OCI-M2 (cell line): ENCODE measurements around the gene GPC3.
"Not testable (repeated sequence)": the region's sequence is repeated elsewhere in the genome, so short reads cannot be mapped to it uniquely, and the experiment has no call there.

Experiments used
- DNase-seq: peaks from one replicate; lab custom pipeline; 2025; ENCODE audit not compliant: unreplicated experiment; lab: John Stamatoyannopoulos, UW

Gene GPC3

DNA sequence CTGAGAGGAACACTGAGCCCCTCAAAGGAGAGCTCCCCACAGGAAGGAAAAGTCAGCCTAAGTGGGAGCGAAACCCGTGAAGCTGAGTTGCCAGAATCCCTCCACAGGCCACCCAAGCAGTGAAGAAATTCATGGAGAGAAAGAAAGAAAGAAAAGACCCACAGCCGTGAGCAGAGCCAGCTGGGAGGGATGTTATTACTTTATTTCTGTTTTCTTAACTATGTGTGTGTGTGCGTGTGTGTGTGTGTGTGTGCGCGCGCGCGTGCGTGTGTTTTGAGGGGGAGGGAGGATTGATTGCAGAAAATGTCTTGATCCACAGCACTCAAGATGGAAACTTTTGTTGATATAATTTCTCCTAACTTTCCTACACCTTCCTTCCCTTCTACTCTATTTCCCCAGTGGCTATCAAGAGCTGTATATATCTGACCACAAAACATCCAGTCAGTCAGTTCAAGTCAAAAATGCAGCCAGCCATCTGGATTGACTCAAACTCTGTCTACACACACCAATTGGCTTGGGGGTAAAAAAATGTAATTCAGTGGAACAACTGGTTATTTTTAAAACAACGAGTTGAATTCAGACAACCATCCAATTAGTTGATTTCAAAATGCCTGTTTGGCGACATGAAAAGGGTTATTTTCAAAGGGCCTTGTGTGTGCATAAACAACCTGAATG lies 13.8 kb upstream of the GPC3 start:
- no peak for DNase-seq

DNA sequence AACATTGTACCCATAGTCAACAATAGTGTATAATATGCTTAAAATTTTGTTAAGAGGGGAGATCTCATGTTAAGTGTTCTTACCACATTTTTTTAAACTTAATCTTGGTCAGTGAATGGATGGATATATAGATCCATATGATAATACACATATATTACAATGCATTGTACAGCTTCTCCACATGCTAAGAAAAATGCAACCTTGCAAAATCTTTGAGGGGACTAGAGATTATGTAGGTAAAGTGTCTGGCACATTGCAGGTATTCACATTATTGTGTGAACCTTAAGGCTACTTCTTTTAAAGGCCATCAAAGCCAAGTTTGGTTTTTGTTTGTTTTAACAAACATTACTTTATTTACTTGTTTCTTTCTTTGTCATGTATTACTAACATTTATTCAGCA lies 10.4 kb upstream of the GPC3 start:
- no peak for DNase-seq

DNA sequence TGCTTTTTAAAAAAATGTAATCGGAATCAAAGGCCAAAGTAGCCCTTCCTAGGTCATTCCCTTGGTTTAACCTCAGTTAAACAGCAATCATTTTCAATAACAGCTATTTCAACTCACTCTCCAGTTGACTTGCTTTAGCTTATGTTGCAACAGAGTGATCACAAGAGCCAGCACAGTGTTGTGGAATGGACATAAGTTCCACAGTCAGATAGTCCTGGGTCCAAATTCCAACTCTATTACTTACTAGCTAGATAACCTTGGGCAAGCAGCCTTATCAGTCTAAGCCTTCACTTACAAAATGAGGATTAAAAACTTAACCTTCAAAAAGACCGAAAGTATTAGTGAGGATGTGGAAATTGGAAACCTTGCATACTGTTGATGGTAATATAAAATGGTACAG lies 9.2 kb upstream of the GPC3 start:
- DNase-seq: no peak

DNA sequence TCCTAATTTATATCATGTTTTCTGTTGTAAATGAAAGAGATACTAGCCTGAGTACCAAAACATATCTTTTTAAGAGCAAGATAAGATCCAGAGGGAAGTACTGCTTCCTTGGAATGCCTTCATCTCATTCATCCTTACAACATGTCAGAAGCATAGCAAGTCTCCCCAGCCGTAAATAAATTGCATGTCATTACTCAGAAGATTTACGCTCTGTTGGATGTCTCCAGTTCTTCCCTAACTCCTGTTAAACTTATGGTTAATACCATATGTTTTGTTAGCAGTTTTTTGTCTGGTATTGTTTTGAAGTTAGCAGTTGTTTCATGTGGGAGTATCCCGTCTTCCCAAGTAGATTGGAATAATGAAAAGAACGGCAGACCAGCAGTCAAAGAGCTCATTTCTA lies 7.5 kb upstream of the GPC3 start:
- DNase-seq: no peak

DNA sequence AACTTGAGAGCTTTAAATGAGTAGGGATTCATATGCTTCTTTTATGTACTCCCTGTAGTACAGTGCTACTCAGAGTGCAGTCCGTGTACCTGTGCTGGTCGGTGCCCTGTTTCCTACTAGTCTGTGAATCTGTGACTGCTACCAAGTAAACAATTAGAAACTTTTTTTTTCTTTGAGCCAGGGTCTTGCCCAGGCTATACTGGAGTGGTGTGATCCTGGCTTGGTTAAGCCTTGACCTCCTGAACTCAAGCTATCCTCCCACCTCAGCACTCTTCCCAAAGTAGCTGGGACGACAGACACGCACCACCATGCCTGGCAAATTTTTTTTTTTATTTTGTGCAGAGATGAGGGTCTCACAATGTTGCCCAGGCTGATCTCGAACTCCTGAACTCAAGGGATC lies 6.4 kb upstream of the GPC3 start:
- DNase-seq: no peak

DNA sequence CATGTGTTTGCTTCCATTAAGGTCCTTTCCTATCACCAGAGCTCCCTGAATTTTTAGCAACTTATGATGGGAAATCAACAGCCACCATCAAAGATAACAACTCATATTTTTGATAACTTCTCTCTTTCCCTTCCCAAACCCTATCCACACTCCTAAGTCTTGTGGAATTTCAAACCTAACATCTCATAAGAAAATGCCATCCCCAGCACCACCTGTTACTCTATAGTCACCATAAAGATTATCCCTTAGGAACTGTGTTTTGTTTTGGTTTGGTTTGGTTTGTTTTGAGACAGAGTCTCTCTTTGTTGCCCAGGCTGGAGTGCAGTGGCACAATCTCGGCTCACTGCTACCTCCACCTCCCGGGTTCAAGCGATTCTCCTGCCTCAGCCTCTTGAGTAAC lies 5.7 kb upstream of the GPC3 start:
- DNase-seq: not testable (repeated sequence)

DNA sequence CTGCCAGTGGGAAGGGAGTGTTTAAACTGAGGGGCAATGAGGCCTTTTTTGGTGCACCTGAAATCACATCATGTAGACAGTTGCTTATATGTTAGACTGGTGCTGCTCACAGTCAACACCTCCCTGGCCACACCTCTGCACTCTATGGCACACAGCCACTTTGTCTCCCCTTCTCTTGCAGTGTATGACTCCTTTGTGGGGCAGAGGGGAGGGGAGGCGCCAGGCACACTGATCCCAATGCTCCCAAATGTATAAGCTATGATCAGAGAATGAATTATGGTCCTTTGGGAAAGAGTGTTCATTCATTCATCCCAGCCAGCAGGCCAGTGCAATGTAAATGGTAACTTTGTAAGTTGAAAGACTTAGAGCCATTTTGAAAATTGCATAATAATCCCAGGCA lies 4.6 kb upstream of the GPC3 start:
- no peak for DNase-seq

DNA sequence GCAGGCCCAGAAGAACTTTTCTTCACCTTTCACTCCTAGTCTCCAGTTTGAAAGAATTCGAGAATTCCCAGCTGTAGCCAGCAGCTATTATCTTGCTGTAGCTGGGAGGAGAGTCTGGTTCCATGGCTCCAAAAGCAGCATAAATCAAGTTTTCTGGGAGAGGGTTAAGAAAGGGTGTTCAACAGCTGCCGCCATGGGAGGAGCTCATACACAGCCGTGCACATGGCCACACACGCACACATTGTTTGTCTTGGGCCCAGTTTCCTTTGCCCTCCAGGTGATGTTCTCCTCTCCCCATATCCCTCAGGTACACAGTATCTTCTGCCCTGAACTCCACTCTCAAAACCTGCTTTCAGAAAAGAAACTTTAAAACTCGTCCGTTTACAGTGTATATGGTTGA lies 4.1 kb upstream of the GPC3 start:
- no peak for DNase-seq

DNA sequence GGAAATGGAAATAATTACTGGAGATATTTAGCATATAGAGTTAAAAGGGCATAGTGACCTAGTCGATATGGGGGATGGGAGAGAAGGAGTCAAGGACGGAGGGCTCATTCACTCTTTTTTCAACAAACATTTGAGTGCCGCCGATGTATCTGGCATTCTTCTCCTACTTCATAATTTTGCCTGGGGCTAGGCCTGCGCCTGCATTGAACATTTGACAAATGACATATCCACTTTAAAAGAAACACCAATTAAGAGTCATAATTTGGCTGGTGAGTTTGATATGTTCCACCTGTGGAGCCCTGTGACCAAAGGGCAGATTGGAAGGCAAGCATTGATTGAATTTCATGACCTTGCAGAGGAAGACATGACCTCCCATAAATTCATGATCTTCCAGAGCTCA lies 2.6 kb upstream of the GPC3 start:
- DNase-seq: no peak

DNA sequence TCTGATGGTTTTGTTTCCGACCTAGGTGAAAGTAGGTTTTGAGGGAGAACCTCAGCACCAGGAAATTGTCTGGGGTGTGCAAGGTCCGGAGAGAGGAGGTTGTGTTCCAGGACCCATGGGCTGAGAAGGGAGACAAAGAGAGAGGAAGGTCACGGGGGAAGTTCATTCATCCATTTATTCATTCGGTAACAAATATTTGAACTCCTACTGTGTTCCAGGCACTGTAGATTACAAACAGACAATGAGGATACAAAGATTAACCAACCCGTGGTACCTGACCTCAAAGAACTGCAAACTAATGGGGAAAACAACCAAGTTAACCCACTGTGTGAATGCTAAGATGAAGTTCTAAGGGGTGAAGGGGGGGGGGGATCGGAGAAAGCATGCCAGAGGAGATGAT lies 1.8 kb upstream of the GPC3 start:
- no peak for DNase-seq

DNA sequence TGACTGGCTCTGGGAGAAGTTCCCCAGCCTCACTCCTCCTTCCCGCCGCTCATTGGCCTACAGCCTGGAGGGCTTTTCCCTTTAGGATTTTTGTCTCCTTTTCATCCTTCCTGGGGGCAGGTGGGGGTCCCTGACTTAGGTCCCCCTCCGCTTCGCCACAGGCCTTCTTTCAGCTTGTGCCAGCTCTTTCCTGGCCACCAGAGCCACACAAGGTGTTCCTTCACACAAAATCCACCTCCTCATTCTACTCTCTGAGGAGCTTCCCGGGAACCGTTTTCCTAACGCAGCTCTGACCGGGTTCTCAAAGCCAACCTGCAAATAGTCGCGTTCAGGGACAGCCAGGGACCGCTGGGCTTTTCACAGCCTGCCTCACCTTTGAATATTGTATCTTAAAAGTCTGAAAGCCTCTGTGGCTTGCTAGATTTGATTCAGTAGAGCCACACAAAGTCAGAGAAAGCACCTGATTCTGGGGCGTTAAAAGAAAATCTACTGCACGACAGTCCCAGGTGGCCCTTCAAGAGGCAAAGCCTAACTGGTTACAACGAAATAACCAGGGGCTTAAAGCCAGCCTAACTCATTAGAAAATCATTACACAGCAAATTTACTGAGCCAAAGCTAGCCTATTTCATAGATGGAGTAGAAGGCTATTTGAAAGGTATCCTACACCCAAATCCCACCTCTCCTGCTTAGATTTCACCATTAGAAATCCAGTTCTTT lies 731 bp upstream of the GPC3 start:
- DNase-seq: no peak

DNA sequence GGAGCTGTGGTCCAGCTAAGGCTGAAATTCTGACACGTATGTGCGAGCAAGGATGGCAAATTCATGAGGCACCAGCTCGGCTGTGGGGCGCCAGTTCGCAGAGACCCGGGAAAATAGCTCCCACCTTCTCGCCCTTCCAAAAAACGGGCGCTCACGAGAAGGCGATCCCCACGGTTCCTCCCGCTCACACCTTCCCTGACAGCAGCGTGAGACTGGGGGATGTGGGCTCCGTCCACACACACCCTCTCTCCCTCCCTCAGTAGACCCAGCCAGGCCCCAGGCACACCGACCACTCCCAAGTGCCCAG lies 584 bp downstream of the GPC3 start:
- no peak for DNase-seq

DNA sequence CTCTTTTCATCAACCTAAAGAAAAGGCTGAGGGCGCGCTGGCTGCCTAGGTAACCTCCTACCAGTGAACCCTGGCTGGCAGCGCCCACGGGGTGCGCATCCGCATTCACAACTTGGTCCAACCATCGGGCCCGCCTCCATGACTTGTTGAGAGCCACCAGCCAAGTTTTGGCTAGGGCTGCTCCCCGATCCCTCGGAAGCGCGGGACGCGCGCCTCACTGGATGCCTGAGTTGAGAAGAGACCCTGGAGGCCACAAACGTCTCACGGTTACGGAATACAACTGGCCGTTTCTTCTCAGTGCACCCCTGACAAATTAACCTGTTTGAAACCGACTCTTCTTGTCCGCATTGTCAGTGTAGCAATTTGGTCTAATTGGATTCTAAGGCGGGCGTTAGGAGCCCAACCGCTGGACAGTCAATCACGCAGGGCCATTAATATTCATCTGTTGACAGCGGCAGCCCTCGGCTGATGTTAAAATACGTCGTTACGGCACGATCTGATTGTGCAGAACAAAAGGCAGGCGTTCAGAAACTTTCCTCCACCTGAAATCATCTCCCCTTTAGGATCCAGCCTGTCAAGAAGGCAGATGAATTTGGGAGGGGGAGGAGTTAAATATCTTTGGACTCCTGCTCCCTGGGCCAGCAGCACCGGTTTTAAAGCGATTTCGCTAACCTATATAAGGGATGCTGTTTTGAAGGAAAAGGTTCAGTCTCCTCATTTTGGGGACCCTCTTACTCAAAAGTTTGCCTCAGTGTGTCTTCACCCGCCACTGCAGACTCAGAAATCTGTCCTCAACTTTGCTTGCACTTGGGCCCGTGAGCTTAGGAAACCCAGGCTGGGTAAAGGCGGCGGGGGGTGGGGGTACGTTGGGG lies 1.2 kb downstream of the GPC3 start:
- no peak for DNase-seq

DNA sequence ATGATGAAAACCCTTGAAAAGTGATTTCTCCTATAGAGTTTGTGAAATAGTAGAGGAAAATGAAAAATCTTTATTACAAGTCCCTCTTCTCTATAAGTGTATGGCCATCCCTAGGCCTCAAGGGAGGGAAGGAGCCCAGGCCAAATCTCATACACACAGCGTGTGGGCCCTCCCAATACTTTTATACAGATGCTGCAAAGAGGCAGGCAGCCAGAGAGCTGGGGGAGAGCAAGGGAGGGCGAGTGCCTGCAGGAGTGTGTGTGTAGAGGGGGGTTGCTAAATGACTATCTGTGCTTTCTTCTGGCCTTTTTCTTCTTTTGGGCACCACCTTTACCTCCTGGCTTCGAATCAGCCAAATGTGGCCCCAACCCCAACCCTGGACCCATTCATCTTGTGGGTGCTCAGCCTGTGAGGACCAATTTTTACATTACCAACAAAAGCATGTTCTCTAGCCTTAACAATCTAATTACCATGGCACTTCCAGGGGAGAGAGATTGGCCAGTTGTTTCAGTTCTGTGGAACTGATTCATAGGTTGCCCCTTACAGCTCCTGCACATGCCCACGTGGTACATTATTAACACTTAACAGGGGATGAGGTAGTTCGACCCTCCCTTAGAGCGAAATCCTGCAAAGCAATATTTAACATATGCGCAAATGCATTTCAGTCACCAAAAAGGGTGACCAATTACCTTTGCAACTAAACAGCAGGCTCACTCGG lies 2.0 kb downstream of the GPC3 start:
- DNase-seq: no peak

DNA sequence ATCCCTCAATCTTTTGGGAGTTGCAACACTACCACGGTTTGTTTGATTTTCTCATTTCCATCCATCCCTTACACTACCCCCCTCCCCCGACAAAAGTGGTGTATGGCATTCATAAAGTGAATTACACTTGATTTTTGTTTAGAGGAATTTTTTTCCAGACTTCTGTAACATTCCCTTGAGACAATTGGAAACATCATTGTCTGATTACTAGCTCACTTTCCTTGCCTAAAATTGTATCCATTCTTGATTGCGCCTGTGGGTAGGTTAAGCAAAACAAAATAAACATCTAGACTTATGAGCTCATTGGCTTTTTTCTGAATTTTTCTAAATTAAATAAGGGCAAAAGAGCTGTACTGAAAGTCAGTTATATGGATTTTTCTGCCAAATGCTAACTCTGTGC lies 3.5 kb downstream of the GPC3 start:
- DNase-seq: no peak

DNA sequence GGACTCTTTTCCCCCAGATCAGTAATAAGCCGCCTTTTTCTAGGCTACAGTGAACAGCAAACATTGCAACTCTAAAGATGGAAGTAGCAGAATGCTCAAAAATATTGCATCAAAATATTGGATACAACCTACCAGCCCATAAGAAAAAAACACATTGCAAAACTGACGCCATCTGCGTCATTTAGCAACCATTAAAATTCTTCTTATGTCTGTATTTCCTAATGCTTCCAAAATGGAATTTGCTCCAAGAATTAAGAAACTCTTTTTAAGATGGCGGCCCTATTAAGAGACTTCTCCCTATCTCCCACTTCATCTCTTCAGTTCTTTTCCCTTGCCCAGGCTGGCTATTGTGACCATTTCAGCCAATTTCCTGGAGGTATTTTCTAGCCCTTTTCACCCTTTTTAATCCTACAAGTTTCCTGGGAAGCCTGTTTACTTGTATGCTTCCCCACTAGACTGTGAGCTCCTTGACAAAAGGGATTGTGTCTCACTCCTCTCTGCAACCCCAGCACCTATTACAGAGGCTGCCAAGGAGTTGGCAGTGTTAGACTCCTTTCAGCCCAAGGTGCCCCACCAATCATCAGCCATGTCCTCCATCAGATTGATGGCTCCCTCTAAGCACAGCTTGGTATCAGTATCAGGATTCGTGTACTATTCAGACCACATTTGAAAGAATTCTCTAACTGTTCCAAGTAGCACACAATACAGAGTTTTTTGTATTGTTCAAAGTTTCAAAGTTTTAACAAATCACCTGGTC lies 4.4 kb downstream of the GPC3 start:
- no peak for DNase-seq

DNA sequence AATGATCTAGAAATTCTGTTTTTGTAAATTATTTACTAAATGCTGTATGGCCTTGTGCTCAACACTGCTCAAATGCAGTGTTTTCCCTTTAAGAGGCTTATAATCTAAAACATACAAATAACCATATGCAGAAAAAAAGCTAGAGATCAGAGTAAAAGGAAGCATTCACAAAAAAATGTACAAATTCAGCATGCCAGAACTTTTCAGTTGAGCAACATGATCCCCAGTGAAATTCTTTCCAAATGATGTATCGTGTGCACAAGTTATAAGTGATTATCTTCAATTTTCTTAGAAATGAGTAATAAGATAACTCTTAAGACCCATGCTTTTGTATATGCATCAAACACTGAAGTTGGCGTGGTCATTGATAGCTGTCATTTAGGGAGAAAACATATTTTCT lies 5.0 kb downstream of the GPC3 start:
- DNase-seq: no peak

DNA sequence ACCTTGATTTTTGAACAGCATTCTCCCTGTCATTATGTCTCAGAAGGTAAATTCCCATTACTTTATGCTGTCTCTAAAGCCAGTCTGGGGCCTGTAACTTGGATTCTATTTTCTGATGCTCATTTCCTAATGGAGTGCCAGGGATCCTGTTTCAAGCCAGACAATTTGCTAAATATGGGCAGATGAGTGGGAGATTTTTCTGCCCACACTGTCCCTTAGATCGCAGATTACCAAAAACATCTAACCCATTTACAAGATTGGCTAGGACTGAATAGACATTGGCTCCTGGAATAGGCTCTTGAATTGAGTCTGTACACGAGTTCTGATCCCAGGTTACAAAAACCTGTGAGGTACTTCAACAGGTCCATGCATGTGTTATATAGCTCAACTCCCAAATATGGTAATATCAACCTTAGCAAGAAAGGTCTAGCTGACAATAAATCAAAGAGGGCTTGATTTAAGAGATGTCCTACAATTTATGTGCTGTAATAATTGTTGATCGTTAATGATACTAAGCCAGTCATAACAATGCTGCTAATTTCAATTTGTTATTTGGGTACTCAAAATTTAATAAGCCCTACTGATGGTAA lies 5.7 kb downstream of the GPC3 start:
- no peak for DNase-seq

DNA sequence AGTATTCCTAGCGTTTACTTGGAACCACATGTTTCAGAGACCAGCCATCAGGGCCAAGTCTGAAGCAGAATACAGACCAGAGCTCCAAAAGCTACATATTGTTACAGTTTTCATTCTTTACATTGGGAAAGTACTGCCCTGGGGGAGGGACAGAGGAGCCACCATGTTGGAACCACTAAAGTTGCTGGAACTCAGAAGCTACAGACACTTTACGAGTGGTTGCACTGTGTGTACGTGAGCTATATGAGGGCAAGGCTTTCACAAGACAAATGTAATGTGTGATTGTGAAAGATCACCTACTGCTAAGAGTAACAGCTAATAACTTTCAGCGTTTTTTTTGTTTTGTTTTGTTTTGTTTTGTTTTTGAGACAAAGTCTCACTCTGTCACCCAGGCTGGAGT lies 11.7 kb downstream of the GPC3 start:
- DNase-seq: no peak

DNA sequence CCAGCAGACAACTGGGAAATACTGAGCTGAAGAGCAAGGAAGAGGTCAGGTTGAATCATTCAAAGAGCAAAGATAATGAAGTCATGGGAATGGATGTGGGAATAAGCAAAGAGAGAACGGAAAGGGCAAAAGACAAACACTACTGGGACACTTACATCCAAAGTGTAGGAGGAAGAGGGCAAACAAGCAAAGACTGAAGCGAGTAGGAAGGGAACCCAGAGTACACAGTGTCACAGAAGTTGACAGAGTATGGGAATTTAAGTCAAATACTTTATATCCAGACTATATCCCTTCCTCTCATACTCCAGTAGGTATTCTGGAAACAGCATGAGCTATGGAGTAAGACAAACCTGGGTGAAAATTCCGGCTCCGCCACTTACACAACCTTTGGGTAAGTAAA lies 12.5 kb downstream of the GPC3 start:
- DNase-seq: no peak

DNA sequence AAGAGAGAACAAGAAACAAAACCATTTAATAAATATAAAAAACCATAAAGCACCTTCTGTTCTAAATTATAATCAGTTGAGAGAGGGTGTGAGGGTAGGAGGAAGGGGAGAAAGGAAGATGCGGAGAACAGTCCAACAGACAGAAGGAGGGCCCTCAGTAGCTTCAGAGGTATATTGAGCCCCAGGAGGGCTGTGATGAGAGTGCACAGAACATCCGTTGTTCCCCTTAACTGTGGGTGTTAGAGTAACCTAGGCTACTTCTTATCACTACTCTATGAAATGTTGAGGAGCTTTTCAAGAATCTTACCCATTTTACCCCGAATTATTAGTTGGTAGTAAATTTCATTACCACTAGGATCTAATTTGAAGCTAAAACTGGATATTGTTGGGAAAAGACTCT lies 13.8 kb downstream of the GPC3 start:
- no peak for DNase-seq
